Metanephros (tissue), 2 donors: ENCODE data around the gene UBL3. TPM values are rescaled to one million over a fixed set of nuclear protein-coding genes. Genes with fewer than 3 reads are reported as not detected.

Experiments used
- small RNA-seq: library from RNA; depleted of rRNA; stranded (forward); fragments of <200 nt; gene quantifications from one replicate; pipeline ENCODE3, GENCODE V24; 2014; ENCODE audit warnings: low replicate concordance
- total RNA-seq: library from RNA; depleted of rRNA; stranded (reverse); fragments of >200 nt; gene quantifications from one replicate; pipeline ENCODE4 v1.2.3, GENCODE V29; 2014

The UBL3 gene, protein sequence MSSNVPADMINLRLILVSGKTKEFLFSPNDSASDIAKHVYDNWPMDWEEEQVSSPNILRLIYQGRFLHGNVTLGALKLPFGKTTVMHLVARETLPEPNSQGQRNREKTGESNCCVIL
- total RNA-seq = 32.3 TPM

DNA sequence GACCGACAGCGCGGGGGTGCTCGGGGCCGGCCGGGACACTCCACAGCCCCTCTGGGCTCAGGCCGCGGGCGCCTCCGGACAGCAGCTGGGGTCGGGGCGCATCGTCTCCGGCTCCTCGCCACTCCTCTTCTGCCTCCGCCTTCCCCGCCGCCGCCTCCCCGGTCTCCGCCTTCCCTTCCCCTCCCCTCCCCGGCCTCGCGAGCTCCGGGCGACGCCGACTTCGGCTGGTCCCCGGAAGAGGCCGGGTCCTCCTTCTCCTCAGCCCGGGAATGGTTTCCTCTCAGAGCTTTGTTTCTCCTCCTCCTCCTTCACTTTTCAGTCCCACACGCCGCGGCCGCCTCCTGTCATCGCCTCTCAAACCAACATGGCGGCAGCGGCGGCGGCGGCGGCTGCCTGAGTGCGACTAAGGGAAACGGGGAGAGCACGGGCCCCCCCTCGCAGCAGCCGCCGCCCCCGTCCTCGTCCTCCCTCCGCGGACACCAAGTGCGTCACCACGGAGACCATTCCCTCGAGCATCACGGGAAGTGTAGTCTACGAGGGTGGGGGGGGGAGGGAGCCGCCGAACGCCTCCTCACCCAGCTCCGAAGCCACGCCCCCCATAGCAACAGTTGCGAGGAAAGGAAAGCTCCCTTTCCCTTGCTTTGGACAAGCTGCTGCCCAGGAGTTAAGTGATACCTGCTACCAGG lies at the start of gene UBL3:
TSS of gene UBL3 (minus strand) at position 405 of the 686 bp plus-strand sequence. CDS start 1,079 bp downstream, outside the sequence.

Small RNA genes within 50 kb of the gene (small RNA-seq; reads per million reads assigned to genes)
- not detected for gene RF00017
- gene TIMM8BP1 = not detected
